Measurements from ENCODE around the gene P2RY11.

DNA sequence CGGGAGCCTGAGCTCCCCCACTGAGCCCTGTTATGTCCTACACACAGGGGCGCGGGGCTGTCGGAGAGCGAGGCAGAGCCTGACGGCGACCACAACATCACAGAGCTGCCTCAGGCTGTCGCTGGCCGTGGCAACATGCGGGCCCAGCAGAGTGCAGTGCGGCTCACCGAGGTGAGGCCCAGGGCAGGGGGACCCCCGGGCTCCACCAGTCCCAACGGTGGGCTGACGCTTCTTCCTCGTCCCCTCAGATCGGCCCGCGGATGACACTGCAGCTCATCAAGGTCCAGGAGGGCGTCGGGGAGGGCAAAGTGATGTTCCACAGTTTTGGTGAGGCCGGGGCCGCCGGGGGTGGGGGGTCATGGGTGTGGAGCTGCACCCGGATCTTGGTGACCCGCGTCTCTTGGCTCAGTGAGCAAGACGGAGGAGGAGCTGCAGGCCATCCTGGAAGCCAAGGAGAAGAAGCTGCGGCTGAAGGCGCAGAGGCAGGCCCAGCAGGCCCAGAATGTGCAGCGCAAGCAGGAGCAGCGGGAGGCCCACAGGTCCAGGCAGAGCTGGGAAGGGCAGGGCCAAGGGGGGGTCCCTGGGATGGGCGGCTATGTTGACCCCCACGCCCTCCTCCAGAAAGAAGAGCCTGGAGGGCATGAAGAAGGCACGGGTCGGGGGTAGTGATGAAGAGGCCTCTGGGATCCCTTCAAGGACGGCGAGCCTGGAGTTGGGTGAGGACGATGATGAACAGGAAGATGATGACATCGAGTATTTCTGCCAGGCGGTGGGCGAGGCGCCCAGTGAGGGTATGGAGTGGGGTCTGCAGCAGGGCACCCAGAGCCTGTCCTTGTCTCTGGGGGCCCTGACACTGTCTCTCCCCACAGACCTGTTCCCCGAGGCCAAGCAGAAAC is 1.2 kb upstream of the P2RY11 start:
- TF ChIP-seq POLR2A (IDR thresholded peaks at IDR 0.05; ENCODE audit: low read depth, low read length) (no peak; the same call in 1 of the 2 replicates), TAF1 (IDR thresholded peaks at IDR 0.05; ENCODE audit: low read depth, low read length) (no peak), PAX5 (IDR thresholded peaks at IDR 0.05; ENCODE audit: insufficient read depth, low read length, severe bottlenecking) (no peak)

All from GM12891 (cell line).